ENCODE data around the gene RGS19. TPM values are rescaled to one million over a fixed set of nuclear protein-coding genes. Genes with fewer than 3 reads are reported as not detected.

RGS19 gene
- total and polyA plus RNA-seq, 11 donors: 3.2 to 25.6 (median 5.3) TPM

GRCh38 chr20:64110411-64111068 is 31.2 kb upstream of the RGS19 start:
- TF ChIP-seq CTCF (IDR thresholded peaks at IDR 0.05): no peak
- TF ChIP-seq POLR2A (IDR thresholded peaks at IDR 0.05): no peak
- no peak for ATAC-seq
- Histone ChIP-seq H3K36me3 (no peaks in the 10 kb centered on the region), H3K4me3 (no peak overlapping the region), H3K9me3 (no peaks in the 10 kb centered on the region), H3K27me3 (peaks cover 0 to 15% (median 0%) of the 10 kb centered on the region in 9 donors), H3K4me1 (no peaks in the 10 kb centered on the region), H3K27ac (no peak overlapping the region)
- 91 to 94% (median 93%) methylated on average over 9 to 10 of the region's 10 CpGs for WGBS, 4 donors
- peak in 1 of 5 donors; percentile 17 for DNase-seq
- intact Hi-C loops (cut with DNase I): loop anchor here in 3 of 10 donors (10.0 kb wide), 1 partner anchor 76 kb away; the partner anchor contains the start of gene C20orf204 (in 3 of the 3)

DNA sequence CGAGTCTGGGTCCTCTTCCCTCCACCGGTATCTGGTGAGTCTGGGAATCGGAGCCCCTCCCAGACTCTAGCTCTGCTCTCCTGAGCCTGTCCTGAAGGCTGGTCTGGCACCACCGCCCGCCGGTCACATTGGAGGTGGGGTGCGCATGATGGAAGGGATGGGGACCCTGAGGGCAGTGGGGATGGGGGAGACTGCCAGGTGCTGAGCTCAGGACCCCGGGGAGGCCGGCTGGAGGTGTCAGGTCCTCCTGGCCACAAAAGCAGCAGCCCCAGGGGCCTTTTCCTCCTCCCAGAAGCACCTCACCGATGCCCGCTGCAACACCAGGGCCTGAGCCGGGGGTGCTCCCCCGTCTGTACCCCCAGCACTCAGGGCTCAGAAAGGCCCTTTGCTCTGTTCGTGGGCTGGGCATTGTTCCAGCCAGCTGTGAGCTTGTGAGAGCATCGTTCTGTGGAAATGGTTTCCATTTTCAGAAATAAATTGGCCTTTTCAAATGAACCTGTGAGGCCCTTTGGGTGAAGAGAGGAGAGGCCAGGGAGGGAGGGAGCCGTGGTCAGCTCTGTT is 30.6 kb upstream of the RGS19 start:
- Histone ChIP-seq H3K4me1 (no peaks in the 10 kb centered on the region), H3K27me3 (peaks cover 0 to 15% (median 0%) of the 10 kb centered on the region in 9 donors), H3K36me3 (no peaks in the 10 kb centered on the region), H3K4me3 (no peak overlapping the region), H3K9me3 (no peaks in the 10 kb centered on the region), H3K27ac (no peak overlapping the region)
- no peak for ATAC-seq
- intact Hi-C loops (cut with DNase I): loop anchor here in 3 of 10 donors (10.0 kb wide), 1 partner anchor 75 kb away; the partner anchor contains the start of gene C20orf204 (in 3 of the 3)
- 58 to 75% (median 75%) methylated on average over 9 to 16 of the region's 16 CpGs for WGBS, 4 donors
- no peak for TF ChIP-seq POLR2A (IDR thresholded peaks at IDR 0.05)
- TF ChIP-seq CTCF (IDR thresholded peaks at IDR 0.05): no peak
- DNase-seq: peak in 2 of 5 donors; percentile 14 to 15

- no peak overlapping the region for H3K4me3 ChIP-seq
- no peaks in the 10 kb centered on the region for H3K36me3 ChIP-seq
- H3K27me3 ChIP-seq: peaks cover 0 to 15% (median 0%) of the 10 kb centered on the region in 9 donors
- H3K27ac ChIP-seq: no peak overlapping the region
- DNase-seq (peak in 2 of 5 donors; percentile 15 to 18), ATAC-seq (no peak)
- TF ChIP-seq POLR2A (IDR thresholded peaks at IDR 0.05): no peak
- no peak for TF ChIP-seq CTCF (IDR thresholded peaks at IDR 0.05)
- H3K4me1 ChIP-seq: no peaks in the 10 kb centered on the region
- no peaks in the 10 kb centered on the region for H3K9me3 ChIP-seq
- intact Hi-C loops (cut with DNase I): no loop called here
- 72 to 80% (median 77%) methylated on average over 20 to 26 of the region's 26 CpGs for WGBS, 4 donors
These were observed 29.7 kb upstream of the RGS19 start for GRCh38 chr20:64108731-64109681.

Data from heart left ventricle (tissue), 16 donors.